ENCODE results near the gene RNASET2.
"Not testable (repeated sequence)": the region's sequence is repeated elsewhere in the genome, so short reads cannot be mapped to it uniquely, and the experiment has no call there.

The RNASET2 gene

DNA sequence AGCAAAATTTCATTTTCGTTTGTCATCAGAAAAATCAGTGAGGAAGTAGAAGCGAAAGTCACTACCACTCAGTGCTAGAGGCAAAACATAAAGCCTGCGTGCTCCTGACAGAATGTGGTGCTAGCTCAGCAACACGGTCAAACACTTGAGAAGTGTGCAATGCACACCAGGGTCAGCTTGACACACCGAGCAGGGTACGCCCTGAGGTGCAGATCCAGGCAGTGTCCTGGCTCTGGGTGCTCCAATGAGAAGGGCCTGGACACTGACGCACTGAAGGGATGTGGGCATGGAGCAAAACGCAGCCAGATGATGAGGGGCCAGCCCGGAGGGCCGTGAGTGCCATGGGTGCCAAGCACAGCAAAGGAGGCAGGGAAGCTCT, 5.9 kb downstream of the RNASET2 start:
- Histone ChIP-seq H3K14ac (ENCODE audit: low read length) (no peak overlapping the region), H2BK120ac (ENCODE audit: low read depth, low read length) (no peak overlapping the region), H2BK5ac (ENCODE audit: low read length) (no peak overlapping the region), H4K8ac (ENCODE audit: low read depth, low read length) (no peak overlapping the region), H3K4me1 (ENCODE audit: control insufficient read depth in 2 of 2, insufficient read depth in 1 of 2, low read depth in 1 of 2, low read length in 2 of 2) (peaks cover 2 to 6% of the 10 kb centered on the region in 2 donors), H3K4ac (ENCODE audit: low read length) (no peak overlapping the region), H4K91ac (ENCODE audit: low read depth, low read length, poor library complexity) (no peak overlapping the region), H2AFZ (ENCODE audit: low read length) (no peak overlapping the region), H3K23ac (ENCODE audit: low read depth, low read length, poor library complexity) (peak overlapping the region; percentile 32), H3K4me2 (ENCODE audit: insufficient read depth, low read length, poor library complexity, severe bottlenecking) (no peak overlapping the region), H3K9ac (ENCODE audit: low read depth, low read length, poor library complexity) (no peak overlapping the region), H3K27ac (replicated peaks; ENCODE audit: low read length) (no peak overlapping the region), H3K36me3 (replicated peaks in 1 of 2; ENCODE audit: control insufficient read depth in 2 of 2, insufficient read depth in 2 of 2, low read length in 2 of 2) (peaks cover 7 to 30% of the 10 kb centered on the region in 2 donors), H3K9me3 (replicated peaks in 1 of 2; ENCODE audit: control insufficient read depth in 2 of 2, insufficient read depth in 1 of 2, low read depth in 1 of 2, low read length in 2 of 2) (peaks cover 3 to 5% of the 10 kb centered on the region in 2 donors), H3K4me3 (ENCODE audit: low read length in 2 of 2) (peak overlapping the region in 1 of 2 donors; percentile 52), H2BK12ac (ENCODE audit: low read length) (no peak overlapping the region), H3K79me1 (ENCODE audit: low read depth, low read length) (no peaks in the 10 kb centered on the region), H2AK5ac (ENCODE audit: low read depth, low read length) (no peak overlapping the region), H3K27me3 (ENCODE audit: control insufficient read depth in 3 of 3, insufficient read depth in 3 of 3, low read depth in 1 of 3, low read length in 3 of 3) (no peaks in the 10 kb centered on the region), H3K18ac (ENCODE audit: low read length) (no peak overlapping the region), H2BK15ac (ENCODE audit: low read length) (no peak overlapping the region)
- WGBS, 2 donors (ENCODE audit: extremely low coverage in 2 of 2, insufficient read length in 2 of 2, insufficient replicate concordance in 1 of 2), result no CpG with 5 or more reads among the region's 10 CpGs
- no peak for DNase-seq (ENCODE audit: low spot score)

DNA sequence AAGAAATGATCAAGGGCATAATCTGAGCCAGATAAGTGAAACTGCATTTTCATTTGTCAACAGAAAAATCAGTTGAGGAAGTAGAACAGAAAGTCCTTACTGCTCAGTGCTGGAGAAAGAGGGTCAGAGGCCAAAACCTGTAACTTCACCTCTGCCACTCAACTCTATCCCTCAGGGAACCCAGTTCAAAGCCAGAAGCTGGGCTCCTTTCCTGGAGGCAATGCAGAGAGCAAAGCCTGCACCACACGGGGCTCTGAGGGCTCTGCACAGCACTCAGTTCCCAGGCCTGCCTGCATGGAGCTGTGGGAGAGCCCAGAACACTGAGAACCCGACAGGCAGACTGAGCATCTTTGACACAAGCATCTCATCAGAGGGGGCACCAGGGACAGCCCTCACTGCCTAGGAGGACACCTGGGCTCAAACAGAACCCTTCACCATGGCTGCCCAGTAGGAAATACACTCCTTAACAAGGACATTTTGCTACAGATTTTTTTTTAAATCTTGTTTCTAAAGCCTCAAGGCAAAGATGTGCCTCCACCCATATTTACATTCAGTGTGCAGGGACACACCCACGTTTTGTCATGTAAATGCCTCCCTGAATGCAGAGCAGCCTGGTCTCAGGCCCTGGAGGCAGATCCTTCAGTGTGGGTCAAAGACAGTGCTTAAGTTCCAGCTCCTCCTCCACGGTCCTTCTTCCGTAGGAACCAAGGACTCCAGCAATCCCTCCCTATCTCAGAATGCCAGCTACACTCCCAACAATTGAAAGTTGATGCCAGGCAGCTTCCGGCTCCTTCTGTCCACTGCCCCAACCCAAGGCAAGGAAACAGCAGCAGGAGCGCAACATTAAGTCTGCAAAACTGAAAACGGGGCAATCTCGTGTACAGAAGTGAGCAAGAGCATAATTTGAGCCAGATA, 6.6 kb downstream of the RNASET2 start:
- H3K14ac ChIP-seq (ENCODE audit: low read length), result no peak overlapping the region
- H3K4ac ChIP-seq (ENCODE audit: low read length), result no peak overlapping the region
- H3K4me3 ChIP-seq (ENCODE audit: low read length in 2 of 2), result no peak overlapping the region
- no peak overlapping the region for H3K27ac ChIP-seq (replicated peaks; ENCODE audit: low read length)
- no peak overlapping the region for H3K23ac ChIP-seq (ENCODE audit: low read depth, low read length, poor library complexity)
- H2AFZ ChIP-seq (ENCODE audit: low read length), result no peak overlapping the region
- no peak overlapping the region for H3K9ac ChIP-seq (ENCODE audit: low read depth, low read length, poor library complexity)
- no peak for DNase-seq (ENCODE audit: low spot score)
- no peaks in the 10 kb centered on the region for H3K27me3 ChIP-seq (ENCODE audit: control insufficient read depth in 3 of 3, insufficient read depth in 3 of 3, low read depth in 1 of 3, low read length in 3 of 3)
- H2BK120ac ChIP-seq (ENCODE audit: low read depth, low read length), result no peak overlapping the region
- H4K8ac ChIP-seq (ENCODE audit: low read depth, low read length), result no peak overlapping the region
- H3K79me1 ChIP-seq (ENCODE audit: low read depth, low read length), result no peaks in the 10 kb centered on the region
- no peak overlapping the region for H2BK15ac ChIP-seq (ENCODE audit: low read length)
- no peak overlapping the region for H2BK12ac ChIP-seq (ENCODE audit: low read length)
- H3K36me3 ChIP-seq (replicated peaks in 1 of 2; ENCODE audit: control insufficient read depth in 2 of 2, insufficient read depth in 2 of 2, low read length in 2 of 2), result peaks cover 7 to 30% of the 10 kb centered on the region in 2 donors
- H4K91ac ChIP-seq (ENCODE audit: low read depth, low read length, poor library complexity), result no peak overlapping the region
- H3K4me2 ChIP-seq (ENCODE audit: insufficient read depth, low read length, poor library complexity, severe bottlenecking), result no peak overlapping the region
- H3K18ac ChIP-seq (ENCODE audit: low read length), result peak overlapping the region; percentile 0
- H2AK5ac ChIP-seq (ENCODE audit: low read depth, low read length), result no peak overlapping the region
- WGBS, 2 donors (ENCODE audit: extremely low coverage in 2 of 2, insufficient read length in 2 of 2, insufficient replicate concordance in 1 of 2), result no CpG with 5 or more reads among the region's 9 CpGs
- H3K9me3 ChIP-seq (replicated peaks in 1 of 2; ENCODE audit: control insufficient read depth in 2 of 2, insufficient read depth in 1 of 2, low read depth in 1 of 2, low read length in 2 of 2), result peaks cover 3 to 7% of the 10 kb centered on the region in 2 donors
- H3K4me1 ChIP-seq (ENCODE audit: control insufficient read depth in 2 of 2, insufficient read depth in 1 of 2, low read depth in 1 of 2, low read length in 2 of 2), result peaks cover 0 to 3% of the 10 kb centered on the region in 2 donors
- H2BK5ac ChIP-seq (ENCODE audit: low read length), result no peak overlapping the region

DNA sequence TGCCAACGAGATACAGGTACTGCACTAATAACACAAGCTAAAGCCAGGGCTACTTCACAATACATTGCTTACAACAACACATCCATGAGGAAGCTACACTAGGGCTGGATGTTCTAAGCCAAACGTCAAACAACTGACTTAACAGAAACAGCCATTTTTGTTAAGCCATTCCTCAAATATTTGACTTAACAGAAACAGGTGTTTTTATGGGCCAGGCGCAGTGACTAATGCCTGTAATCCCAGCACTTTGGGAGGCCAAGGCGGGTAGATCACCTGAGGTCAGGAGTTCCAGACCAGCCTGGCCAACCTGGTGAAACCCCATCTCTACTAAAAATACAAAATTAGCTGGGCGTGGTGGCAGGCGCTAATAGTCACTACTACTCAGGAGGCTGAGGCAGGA, 7.6 kb downstream of the RNASET2 start:
- not testable (repeated sequence) for H3K27ac ChIP-seq (replicated peaks; ENCODE audit: low read length); H3K14ac ChIP-seq (ENCODE audit: low read length); H3K79me1 ChIP-seq (ENCODE audit: low read depth, low read length); H3K27me3 ChIP-seq (ENCODE audit: control insufficient read depth in 3 of 3, insufficient read depth in 3 of 3, low read depth in 1 of 3, low read length in 3 of 3); H3K4ac ChIP-seq (ENCODE audit: low read length); H3K4me2 ChIP-seq (ENCODE audit: insufficient read depth, low read length, poor library complexity, severe bottlenecking); H2BK12ac ChIP-seq (ENCODE audit: low read length); H3K23ac ChIP-seq (ENCODE audit: low read depth, low read length, poor library complexity); H3K9me3 ChIP-seq (replicated peaks in 1 of 2; ENCODE audit: control insufficient read depth in 2 of 2, insufficient read depth in 1 of 2, low read depth in 1 of 2, low read length in 2 of 2); H2AFZ ChIP-seq (ENCODE audit: low read length); H2AK5ac ChIP-seq (ENCODE audit: low read depth, low read length); H3K9ac ChIP-seq (ENCODE audit: low read depth, low read length, poor library complexity); H4K91ac ChIP-seq (ENCODE audit: low read depth, low read length, poor library complexity); H3K4me3 ChIP-seq (ENCODE audit: low read length in 2 of 2); H2BK5ac ChIP-seq (ENCODE audit: low read length); H2BK15ac ChIP-seq (ENCODE audit: low read length); H2BK120ac ChIP-seq (ENCODE audit: low read depth, low read length); DNase-seq (ENCODE audit: low spot score); H3K4me1 ChIP-seq (ENCODE audit: control insufficient read depth in 2 of 2, insufficient read depth in 1 of 2, low read depth in 1 of 2, low read length in 2 of 2); H3K18ac ChIP-seq (ENCODE audit: low read length); H4K8ac ChIP-seq (ENCODE audit: low read depth, low read length)
- WGBS, 2 donors (ENCODE audit: extremely low coverage in 2 of 2, insufficient read length in 2 of 2, insufficient replicate concordance in 1 of 2), result no CpG with 5 or more reads among the region's 6 CpGs
- H3K36me3 ChIP-seq (replicated peaks in 1 of 2; ENCODE audit: control insufficient read depth in 2 of 2, insufficient read depth in 2 of 2, low read length in 2 of 2), result peaks cover 7 to 30% of the 10 kb centered on the region in 2 donors

DNA sequence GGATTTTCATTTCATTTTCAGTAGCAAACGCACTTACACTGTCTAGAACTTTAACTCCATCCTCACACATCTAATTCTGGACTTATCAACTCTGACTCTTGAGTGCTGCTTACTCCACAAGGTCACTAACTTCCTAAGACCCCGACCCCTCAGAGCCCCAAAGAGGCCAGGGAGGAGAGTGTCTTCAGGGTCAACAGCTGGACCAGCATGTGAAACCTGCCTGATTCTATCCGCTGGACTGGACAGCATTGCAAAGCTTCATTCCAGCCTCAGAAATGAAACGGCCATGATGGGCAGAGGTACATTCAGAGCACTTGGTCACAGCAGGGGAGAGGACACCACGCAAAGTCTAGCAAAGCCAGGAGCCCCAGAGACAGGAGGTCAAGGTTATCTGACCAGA, 9.1 kb downstream of the RNASET2 start:
- Histone ChIP-seq H3K4ac (ENCODE audit: low read length) (no peak overlapping the region), H2BK120ac (ENCODE audit: low read depth, low read length) (no peak overlapping the region), H3K27me3 (ENCODE audit: control insufficient read depth in 3 of 3, insufficient read depth in 3 of 3, low read depth in 1 of 3, low read length in 3 of 3) (no peaks in the 10 kb centered on the region), H4K8ac (ENCODE audit: low read depth, low read length) (no peak overlapping the region), H3K14ac (ENCODE audit: low read length) (no peak overlapping the region), H2BK12ac (ENCODE audit: low read length) (no peak overlapping the region), H2AFZ (ENCODE audit: low read length) (no peak overlapping the region), H3K4me1 (ENCODE audit: control insufficient read depth in 2 of 2, insufficient read depth in 1 of 2, low read depth in 1 of 2, low read length in 2 of 2) (no peaks in the 10 kb centered on the region), H2AK5ac (ENCODE audit: low read depth, low read length) (no peak overlapping the region), H3K4me3 (ENCODE audit: low read length in 2 of 2) (no peak overlapping the region), H3K9ac (ENCODE audit: low read depth, low read length, poor library complexity) (no peak overlapping the region), H3K18ac (ENCODE audit: low read length) (peak overlapping the region; percentile 3), H3K36me3 (replicated peaks in 1 of 2; ENCODE audit: control insufficient read depth in 2 of 2, insufficient read depth in 2 of 2, low read length in 2 of 2) (peaks cover 7 to 30% of the 10 kb centered on the region in 2 donors), H3K23ac (ENCODE audit: low read depth, low read length, poor library complexity) (no peak overlapping the region), H4K91ac (ENCODE audit: low read depth, low read length, poor library complexity) (no peak overlapping the region), H3K9me3 (replicated peaks in 1 of 2; ENCODE audit: control insufficient read depth in 2 of 2, insufficient read depth in 1 of 2, low read depth in 1 of 2, low read length in 2 of 2) (peaks cover 3 to 7% of the 10 kb centered on the region in 2 donors), H3K27ac (replicated peaks; ENCODE audit: low read length) (no peak overlapping the region), H2BK15ac (ENCODE audit: low read length) (no peak overlapping the region), H2BK5ac (ENCODE audit: low read length) (no peak overlapping the region), H3K79me1 (ENCODE audit: low read depth, low read length) (no peaks in the 10 kb centered on the region), H3K4me2 (ENCODE audit: insufficient read depth, low read length, poor library complexity, severe bottlenecking) (no peak overlapping the region)
- WGBS, 2 donors (ENCODE audit: extremely low coverage in 2 of 2, insufficient read length in 2 of 2, insufficient replicate concordance in 1 of 2), result no CpG with 5 or more reads among the region's 5 CpGs
- no peak for DNase-seq (ENCODE audit: low spot score)
